GM12878 (cell line): ENCODE measurements around the gene FCER1G. TPM values are rescaled to one million over a fixed set of nuclear protein-coding genes. Genes with fewer than 3 reads are reported as not detected.
A peak's percentile ranks its signal among the peaks of the same experiment; 100 is the strongest.

Experiments
- ATAC-seq: fragments of 200-7000 bp; cut with Tn5 transposase; 3 replicates; pipeline ENCODE4 v1.9.1; 2020; ENCODE audit warnings: mild to moderate bottlenecking, moderate library complexity
- BruUV-seq: library from RNA; stranded (reverse); fragments of 400-500 nt; replicated peaks from 2 replicates; lab custom pipeline; 2021; lab: Mats Ljungman, UMichigan
- CTCF ChIA-PET: fragments of 300-600 bp; sonication (Branson Sonifier 250); formaldehyde crosslinking; extraction: SDS; loops from one replicate; lab custom pipeline; 2021; ENCODE audit warnings: inconsistent platforms; lab: Yijun Ruan, JAX
- POLR2A ChIA-PET: fragments of 350-600 bp; formaldehyde crosslinking; extraction: SDS; loops from one replicate; lab custom pipeline; 2021; ENCODE audit warnings: inconsistent platforms; lab: Charles Lee
- RAD21 ChIA-PET: fragments of 300-600 bp; sonication (Branson Sonifier 250); formaldehyde crosslinking; loops from one replicate; lab custom pipeline; 2023; ENCODE audit warnings: antibody characterized with exemption; ENCODE audit not compliant: unreplicated experiment; lab: Charles Lee
- SMC1A ChIA-PET: fragments of 300-600 bp; sonication (Branson Sonifier 250); formaldehyde crosslinking; loops from one replicate; lab custom pipeline; 2023; ENCODE audit not compliant: unreplicated experiment, uncharacterized antibody; lab: Charles Lee
- DNase-seq: peaks from one replicate; pipeline ENCODE4 v3.0.0-alpha.2; 2011; ENCODE audit warnings: low read depth, low spot score
- FAIRE-seq: peaks from 3 replicates; lab custom pipeline; 2011; peaks lifted over from hg19 to GRCh38; lab: Jason Lieb, UNC
- H2AFZ ChIP-seq: 2 replicates; pipeline ENCODE4 v1.6.0; 2011; ENCODE audit warnings: low read depth, low read length, control low read depth; ENCODE audit not compliant: control insufficient read depth
- H3K27ac ChIP-seq: 2 replicates; pipeline ENCODE4 v1.5.1; 2011; ENCODE audit warnings: control low read depth; ENCODE audit not compliant: control insufficient read depth, insufficient read depth
- H3K27me3 ChIP-seq, 2 experiments: replicated peaks in 1 of 2; 2 replicates each; pipeline versions ENCODE4 v1.6.0 to v1.6.1; 2011; ENCODE audit warnings: low read length in 1 of 2; ENCODE audit not compliant: control insufficient read depth in 2 of 2, insufficient read depth in 2 of 2
- H3K36me3 ChIP-seq, 2 experiments: 2 replicates each; pipeline ENCODE4 v1.5.1; 2011; ENCODE audit warnings: low read length in 1 of 2; ENCODE audit not compliant: control insufficient read depth in 2 of 2, insufficient read depth in 2 of 2
- H3K4me1 ChIP-seq: 2 replicates; pipeline ENCODE4 v1.6.1; 2011; ENCODE audit warnings: mild to moderate bottlenecking, low read length, moderate library complexity, mixed read lengths; ENCODE audit not compliant: control insufficient read depth, insufficient read depth
- H3K4me2 ChIP-seq: 2 replicates; pipeline ENCODE4 v1.6.0; 2011; ENCODE audit warnings: control low read depth; ENCODE audit not compliant: control insufficient read depth, insufficient read depth
- H3K4me3 ChIP-seq: fragments of 200-600 bp; sonication (generic); 2 replicates; pipeline ENCODE4 v1.5.1; 2016
- H3K79me2 ChIP-seq: 2 replicates; pipeline ENCODE4 v1.6.0; 2011; ENCODE audit warnings: low read length; ENCODE audit not compliant: control insufficient read depth, insufficient read depth
- H3K9ac ChIP-seq: 2 replicates; pipeline ENCODE4 v1.8.0; 2011; ENCODE audit warnings: low read length, control low read depth, mixed read lengths; ENCODE audit not compliant: control insufficient read depth, insufficient read depth
- H3K9me3 ChIP-seq: replicated peaks from 3 replicates; pipeline ENCODE4 v1.5.1; 2011; ENCODE audit warnings: mild to moderate bottlenecking, low read length; ENCODE audit not compliant: control insufficient read depth, insufficient read depth
- H4K20me1 ChIP-seq: 2 replicates; pipeline ENCODE4 v1.6.0; 2011; ENCODE audit not compliant: control insufficient read depth, insufficient read depth
- ASH2L ChIP-seq: fragments of 300-600, 200-600 bp; sonication (generic); IDR thresholded peaks from 2 replicates; pipeline ENCODE4 v1.6.1; 2017; ENCODE audit warnings: low read depth, mild to moderate bottlenecking, borderline replicate concordance
- ATF7 ChIP-seq: fragments of 450-650 bp; IDR thresholded peaks from 2 replicates; pipeline ENCODE4 v1.6.1; 2016; ENCODE audit warnings: low read depth, mild to moderate bottlenecking
- BHLHE40 ChIP-seq, 2 experiments: fragments of 450-650 bp in 1 of 2; IDR thresholded peaks; 2 replicates each; pipeline ENCODE4 v1.6.1; 2011 to 2017; ENCODE audit warnings: low read depth in 2 of 2, borderline replicate concordance in 1 of 2, improper control_type of control experiment in 1 of 2, low read length in 1 of 2, mild to moderate bottlenecking in 1 of 2
- CHD1 ChIP-seq: IDR thresholded peaks from 2 replicates; pipeline ENCODE4 v1.6.1; 2012; ENCODE audit warnings: low read depth, low read length, improper control_type of control experiment
- JUND ChIP-seq: IDR thresholded peaks from 2 replicates; pipeline ENCODE4 v1.6.1; 2012; ENCODE audit warnings: low read depth, mild to moderate bottlenecking, low read length, improper control_type of control experiment, moderate library complexity
- RUNX3 ChIP-seq: IDR thresholded peaks from 2 replicates; pipeline ENCODE4 v1.6.1; 2012; ENCODE audit warnings: low read length, inconsistent platforms
- SREBF2 ChIP-seq: IDR thresholded peaks from 2 replicates; pipeline ENCODE4 v1.6.1; 2012; ENCODE audit warnings: mild to moderate bottlenecking, low read length
- TCF3 ChIP-seq: IDR thresholded peaks from 2 replicates; pipeline ENCODE4 v1.6.1; 2012; ENCODE audit warnings: low read depth, mild to moderate bottlenecking, low read length, borderline replicate concordance; ENCODE audit not compliant: insufficient read depth
- WRNIP1 ChIP-seq: IDR thresholded peaks from 2 replicates; pipeline ENCODE4 v1.6.1; 2011; ENCODE audit warnings: low read depth, low read length, improper control_type of control experiment, borderline replicate concordance
- WGBS: methylation state at CpG from one replicate; pipeline ENCODE4 v1.1.6; 2016; ENCODE audit warnings: low lambda C conversion rate; ENCODE audit not compliant: insufficient replicate concordance, insufficient coverage; ENCODE audit errors: missing lambda C conversion rate; 5-methylcytosine and 5-hydroxymethylcytosine counted together
- in situ Hi-C: fragments of 300-500 bp; cut with MboI; formaldehyde crosslinking; loops from 9 replicates; pipeline ENCODE4 v1.14.3; 2018; ENCODE audit warnings: mixed read lengths
- intact Hi-C: fragments of 100-400 bp; cut with micrococcal nuclease; formaldehyde crosslinking; loops from one replicate; pipeline ENCODE4 v1.14.2; 2022; ENCODE audit not compliant: unreplicated experiment
- polyA plus RNA-seq, 11 experiments: library from polyadenylated mRNA; depleted of rRNA in 4 of 11; unstranded in 6 of 11; stranded (reverse) in 5 of 11; fragments of >200 nt; fragmentation: Nextera tagmentation in 4 of 11; fragmentation: Illumina TruSeq in 1 of 11; extraction: Ambion mirVana in 4 of 11; extraction: Trizol in 1 of 11; gene quantifications; 1 replicate in 1 of 11; 2 replicates in 10 of 11; pipeline versions ENCODE4 v1.2.1 to v1.2.3, GENCODE V29; 2011 to 2016; ENCODE audit warnings: inconsistent platforms in 2 of 11, missing spikeins in 2 of 11, low read depth in 1 of 11
- total RNA-seq, 4 experiments: library from RNA; depleted of rRNA in 3 of 4; stranded (reverse); fragments of >200 nt in 3 of 4; fragmentation: Illumina TruSeq in 1 of 4; extraction: Trizol in 1 of 4; gene quantifications; 2 replicates each; pipeline versions ENCODE4 v1.2.1 to v1.2.3, GENCODE V29; 2013 to 2021
- TF ChIP-seq, protein P1 (sequence below), 3 experiments: IDR thresholded peaks in 2 of 3; conservative IDR thresholded peaks in 1 of 3; 2 replicates each; pipeline ENCODE4 v1.5.1; 2011; ENCODE audit warnings: low read depth in 3 of 3, low read length in 3 of 3, mild to moderate bottlenecking in 3 of 3, control low read depth in 2 of 3, moderate library complexity in 2 of 3, inconsistent platforms in 1 of 3, mixed read lengths in 1 of 3; ENCODE audit not compliant: control insufficient read depth in 2 of 3, insufficient read depth in 1 of 3; ENCODE audit errors: extremely low read depth in 1 of 3
- TF ChIP-seq, protein P2 (sequence below): fragments of 450-650 bp; formaldehyde crosslinking; IDR thresholded peaks from 2 replicates; pipeline ENCODE4 v1.5.0; 2022; ENCODE audit warnings: mild to moderate bottlenecking, missing genetic modification characterization

Gene FCER1G
- total and polyA plus RNA-seq, 10 of the 15 experiments (the other 5 are each of a cell fraction or from before 2014, with no cell fraction given) = 0.40 to 1.9 (median 0.89) TPM

DNA sequence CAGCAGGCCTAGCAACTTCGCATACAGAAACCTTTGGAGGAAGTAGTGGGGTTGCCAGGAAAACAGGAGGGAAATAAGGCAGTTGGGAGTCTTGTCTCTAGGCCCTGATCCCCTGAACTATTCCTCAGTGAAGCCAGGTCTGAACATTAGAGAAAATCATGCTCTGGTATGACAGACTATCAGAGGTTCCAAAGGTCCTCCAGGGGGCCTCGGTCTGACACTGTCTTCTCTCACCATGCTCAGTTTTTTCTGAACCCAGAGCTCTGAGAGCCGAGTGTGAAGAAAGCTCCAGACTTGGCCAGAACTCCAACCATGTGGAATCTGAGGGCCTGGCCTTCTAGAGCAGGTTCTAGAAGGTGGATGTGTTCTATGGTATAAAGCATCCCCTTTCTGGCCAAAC, 14.8 kb downstream of the FCER1G start (continued):
- TF ChIP-seq, protein P1, sequence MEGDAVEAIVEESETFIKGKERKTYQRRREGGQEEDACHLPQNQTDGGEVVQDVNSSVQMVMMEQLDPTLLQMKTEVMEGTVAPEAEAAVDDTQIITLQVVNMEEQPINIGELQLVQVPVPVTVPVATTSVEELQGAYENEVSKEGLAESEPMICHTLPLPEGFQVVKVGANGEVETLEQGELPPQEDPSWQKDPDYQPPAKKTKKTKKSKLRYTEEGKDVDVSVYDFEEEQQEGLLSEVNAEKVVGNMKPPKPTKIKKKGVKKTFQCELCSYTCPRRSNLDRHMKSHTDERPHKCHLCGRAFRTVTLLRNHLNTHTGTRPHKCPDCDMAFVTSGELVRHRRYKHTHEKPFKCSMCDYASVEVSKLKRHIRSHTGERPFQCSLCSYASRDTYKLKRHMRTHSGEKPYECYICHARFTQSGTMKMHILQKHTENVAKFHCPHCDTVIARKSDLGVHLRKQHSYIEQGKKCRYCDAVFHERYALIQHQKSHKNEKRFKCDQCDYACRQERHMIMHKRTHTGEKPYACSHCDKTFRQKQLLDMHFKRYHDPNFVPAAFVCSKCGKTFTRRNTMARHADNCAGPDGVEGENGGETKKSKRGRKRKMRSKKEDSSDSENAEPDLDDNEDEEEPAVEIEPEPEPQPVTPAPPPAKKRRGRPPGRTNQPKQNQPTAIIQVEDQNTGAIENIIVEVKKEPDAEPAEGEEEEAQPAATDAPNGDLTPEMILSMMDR (IDR thresholded peaks at IDR 0.05 in 2 of 3, conservative IDR thresholded peaks at IDR 0.05 in 1 of 3; ENCODE audit: control insufficient read depth in 2 of 3, extremely low read depth in 1 of 3, insufficient read depth in 1 of 3, low read depth in 3 of 3, low read length in 3 of 3) = peak in 1 of 3 experiments; percentile 13; a peak in 1 of 6 replicates
- TF ChIP-seq CHD1 = no peak
- no peak for TF ChIP-seq ATF7

DNA sequence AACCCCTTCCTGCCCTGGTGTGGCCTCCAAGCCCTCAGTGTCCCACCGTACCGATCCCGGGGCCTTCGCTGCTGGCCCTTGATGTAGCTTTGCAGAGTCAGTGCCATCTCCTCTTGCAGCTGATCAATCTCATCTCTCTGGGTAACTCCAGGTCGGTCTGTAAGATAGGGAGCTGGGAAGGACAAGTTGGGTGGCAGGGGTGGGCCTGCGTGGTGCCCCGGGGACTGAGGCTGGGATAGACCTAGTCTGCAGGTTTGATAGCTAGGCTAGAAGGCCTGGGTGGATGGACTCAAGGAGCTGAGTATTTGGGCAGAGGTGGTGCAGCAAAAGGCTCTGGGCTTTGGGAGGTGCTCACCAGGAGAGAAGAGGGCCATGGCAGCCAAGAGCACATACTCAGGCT, 15.7 kb downstream of the FCER1G start:
- no peak for ATAC-seq
- H2AFZ ChIP-seq = no peak overlapping the region
- H4K20me1 ChIP-seq = no peaks in the 10 kb centered on the region
- FAIRE-seq = no peak
- H3K27ac ChIP-seq = no peak overlapping the region
- intact Hi-C loops = no loop called here
- RAD21 ChIA-PET = interaction anchor here (1.0 to 2.5 kb wide), 5 partner anchors 36 to 153 kb away, joined by 3 to 22 read pairs (median 5); no protein-coding TSS in a partner anchor
- H3K4me1 ChIP-seq = peaks cover 13% of the 10 kb centered on the region
- H3K4me2 ChIP-seq = no peak overlapping the region
- POLR2A ChIA-PET = interaction anchor here (0.5 to 0.6 kb wide), 2 partner anchors 9 to 55 kb away, joined by 3 read pairs; no protein-coding TSS in a partner anchor
- H3K27me3 ChIP-seq = no peaks in the 10 kb centered on the region
- SMC1A ChIA-PET = interaction anchor here (1.1 to 6.3 kb wide), 5 partner anchors 15 to 151 kb away, joined by 3 to 62 read pairs (median 4); partner anchors contain the start of gene CFAP126
- TF ChIP-seq ASH2L (no peak), TCF3 (no peak), WRNIP1 (no peak), SREBF2 (no peak), JUND (no peak), BHLHE40 (IDR thresholded peaks at IDR 0.05; ENCODE audit: borderline replicate concordance in 1 of 2, low read depth in 2 of 2, low read length in 1 of 2) (no peak), RUNX3 (no peak)
- TF ChIP-seq, protein P2, sequence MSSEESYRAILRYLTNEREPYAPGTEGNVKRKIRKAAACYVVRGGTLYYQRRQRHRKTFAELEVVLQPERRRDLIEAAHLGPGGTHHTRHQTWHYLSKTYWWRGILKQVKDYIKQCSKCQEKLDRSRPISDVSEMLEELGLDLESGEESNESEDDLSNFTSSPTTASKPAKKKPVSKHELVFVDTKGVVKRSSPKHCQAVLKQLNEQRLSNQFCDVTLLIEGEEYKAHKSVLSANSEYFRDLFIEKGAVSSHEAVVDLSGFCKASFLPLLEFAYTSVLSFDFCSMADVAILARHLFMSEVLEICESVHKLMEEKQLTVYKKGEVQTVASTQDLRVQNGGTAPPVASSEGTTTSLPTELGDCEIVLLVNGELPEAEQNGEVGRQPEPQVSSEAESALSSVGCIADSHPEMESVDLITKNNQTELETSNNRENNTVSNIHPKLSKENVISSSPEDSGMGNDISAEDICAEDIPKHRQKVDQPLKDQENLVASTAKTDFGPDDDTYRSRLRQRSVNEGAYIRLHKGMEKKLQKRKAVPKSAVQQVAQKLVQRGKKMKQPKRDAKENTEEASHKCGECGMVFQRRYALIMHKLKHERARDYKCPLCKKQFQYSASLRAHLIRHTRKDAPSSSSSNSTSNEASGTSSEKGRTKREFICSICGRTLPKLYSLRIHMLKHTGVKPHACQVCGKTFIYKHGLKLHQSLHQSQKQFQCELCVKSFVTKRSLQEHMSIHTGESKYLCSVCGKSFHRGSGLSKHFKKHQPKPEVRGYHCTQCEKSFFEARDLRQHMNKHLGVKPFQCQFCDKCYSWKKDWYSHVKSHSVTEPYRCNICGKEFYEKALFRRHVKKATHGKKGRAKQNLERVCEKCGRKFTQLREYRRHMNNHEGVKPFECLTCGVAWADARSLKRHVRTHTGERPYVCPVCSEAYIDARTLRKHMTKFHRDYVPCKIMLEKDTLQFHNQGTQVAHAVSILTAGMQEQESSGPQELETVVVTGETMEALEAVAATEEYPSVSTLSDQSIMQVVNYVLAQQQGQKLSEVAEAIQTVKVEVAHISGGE (CRISPR knock-in tag) = no peak
- TF ChIP-seq, all 136 proteins: peak for 0
- H3K79me2 ChIP-seq = peaks cover 10% of the 10 kb centered on the region
- in situ Hi-C loops = no loop called here
- DNase-seq = no peak
- H3K4me3 ChIP-seq = no peak overlapping the region
- BruUV-seq = no TSS peak
- 91% methylated on average over 7 of the region's 7 CpGs for WGBS
- no peaks in the 10 kb centered on the region for H3K9me3 ChIP-seq
- CTCF ChIA-PET = interaction anchor here (0.6 to 17.1 kb wide), 12 partner anchors 10 to 806 kb away, joined by 3 to 385 read pairs (median 4); partner anchors contain the start of genes CFAP126 and NDUFS2
- H3K36me3 ChIP-seq = peaks cover 3 to 4% of the 10 kb centered on the region in 2 experiments; a peak in 2 of 4 replicates
- H3K9ac ChIP-seq = no peak overlapping the region
